HCT116 (cell line): Measurements from ENCODE around the gene CBR4. TPM values are rescaled to one million over a fixed set of nuclear protein-coding genes. Genes with fewer than 3 reads are reported as not detected.
"Not testable (repeated sequence)": the region's sequence is repeated elsewhere in the genome, so short reads cannot be mapped to it uniquely, and the experiment has no call there.

Experiments
- ATAC-seq: fragments of 200-7000 bp; cut with Tn5 transposase; 2 replicates; pipeline ENCODE4 v1.9.1; 2020; ENCODE audit warnings: mild to moderate bottlenecking, moderate library complexity
- BruUV-seq: library from RNA; stranded (reverse); fragments of 400-500 nt; replicated peaks from 2 replicates; lab custom pipeline; 2021; lab: Mats Ljungman, UMichigan
- CTCF ChIA-PET: fragments of 300-600 bp; sonication (Branson Sonifier 250); formaldehyde crosslinking; loops from one replicate; lab custom pipeline; 2021; ENCODE audit warnings: antibody characterized with exemption; lab: Charles Lee
- POLR2A ChIA-PET: fragments of 300-600, 350-600 bp; sonication (Branson Sonifier 250); formaldehyde crosslinking; loops from one replicate; lab custom pipeline; 2021; ENCODE audit warnings: antibody characterized with exemption; lab: Charles Lee
- RAD21 ChIA-PET, 2 experiments: fragments of 300-600 bp; sonication (Branson Sonifier 250); formaldehyde crosslinking; loops; one replicate each; lab custom pipeline; 2023; ENCODE audit warnings: low total read pairs in 2 of 2; ENCODE audit not compliant: uncharacterized antibody in 2 of 2, unreplicated experiment in 2 of 2, low non-redundant PET in 1 of 2; lab: Charles Lee
- DNase-seq: peaks from one replicate; pipeline ENCODE4 v3.0.0-alpha.2; 2010; ENCODE audit warnings: low read depth, low spot score
- H2AFZ ChIP-seq: fragments of 200-600 bp; shearing (Covaris generic), sonication (generic); 2 replicates; pipeline ENCODE4 v1.6.1; 2017; ENCODE audit warnings: low read depth, mixed run types, mixed read lengths, antibody characterized with exemption, low read length; ENCODE audit not compliant: poor library complexity, severe bottlenecking
- H3K27ac ChIP-seq: 2 replicates; pipeline ENCODE4 v1.5.1; 2012; ENCODE audit warnings: low read depth, low read length
- H3K27me3 ChIP-seq: fragments of 200-600 bp; sonication (generic); 2 replicates; pipeline ENCODE4 v1.6.1; 2016; ENCODE audit warnings: mixed run types, low read length, mixed read lengths; ENCODE audit not compliant: insufficient read depth
- H3K36me3 ChIP-seq, 2 experiments: fragments of 200-500 bp in 1 of 2; fragments of 200-600 bp in 1 of 2; sonication (Bioruptor generic) in 1 of 2; sonication (generic) in 1 of 2; 2 replicates each; pipeline versions ENCODE4 v1.5.1 to v1.6.1; 2014 to 2016; ENCODE audit warnings: low read length in 2 of 2, inconsistent platforms in 1 of 2, mixed read lengths in 1 of 2, mixed run types in 1 of 2; ENCODE audit not compliant: insufficient read depth in 2 of 2, control insufficient read depth in 1 of 2
- H3K4me1 ChIP-seq, 2 experiments: fragments of 200-600 bp in 1 of 2; sonication (generic) in 1 of 2; 2 replicates each; pipeline versions ENCODE4 v1.5.1 to v1.6.1; 2012 to 2017; ENCODE audit warnings: low read length in 2 of 2, inconsistent platforms in 1 of 2, mild to moderate bottlenecking in 1 of 2, mixed read lengths in 1 of 2, mixed run types in 1 of 2, moderate library complexity in 1 of 2; ENCODE audit not compliant: insufficient read depth in 2 of 2, control insufficient read depth in 1 of 2
- H3K4me2 ChIP-seq: fragments of 200-600 bp; sonication (generic); 2 replicates; pipeline ENCODE4 v1.6.1; 2017; ENCODE audit warnings: mixed run types, low read length, mixed read lengths
- H3K4me3 ChIP-seq, 2 experiments: fragments of 200-600 bp in 1 of 2; sonication (generic) in 1 of 2; replicated peaks in 1 of 2; 2 replicates each; pipeline ENCODE4 v1.5.1; 2011 to 2016; ENCODE audit warnings: low read length in 2 of 2, control low read depth in 1 of 2, low read depth in 1 of 2, mild to moderate bottlenecking in 1 of 2, mixed read lengths in 1 of 2, mixed run types in 1 of 2
- H3K79me2 ChIP-seq: fragments of 200-600 bp; sonication (generic); 2 replicates; pipeline ENCODE4 v1.6.1; 2017; ENCODE audit warnings: mild to moderate bottlenecking, mixed run types, low read length, moderate library complexity, mixed read lengths; ENCODE audit not compliant: insufficient read depth
- H3K9ac ChIP-seq: fragments of 200-600 bp; sonication (generic); 2 replicates; pipeline ENCODE4 v1.6.1; 2016; ENCODE audit warnings: low read length, mixed read lengths
- H3K9me2 ChIP-seq: fragments of 200-600 bp; sonication (generic), shearing (Covaris generic); 2 replicates; pipeline ENCODE4 v1.6.1; 2017; ENCODE audit warnings: mixed run types, mild to moderate bottlenecking, moderate library complexity; ENCODE audit not compliant: insufficient read depth
- H3K9me3 ChIP-seq, 2 experiments: fragments of 200-500 bp in 1 of 2; fragments of 200-600 bp in 1 of 2; sonication (Bioruptor generic) in 1 of 2; sonication (generic) in 1 of 2; 2 replicates each; pipeline ENCODE4 v1.6.1; 2014 to 2017; ENCODE audit warnings: low read length in 2 of 2, mixed read lengths in 2 of 2, inconsistent platforms in 1 of 2, low read depth in 1 of 2, mild to moderate bottlenecking in 1 of 2, mixed run types in 1 of 2, moderate library complexity in 1 of 2; ENCODE audit not compliant: control insufficient read depth in 1 of 2, insufficient read depth in 1 of 2
- H4K20me1 ChIP-seq: fragments of 200-600 bp; sonication (generic), shearing (Covaris generic); 2 replicates; pipeline ENCODE4 v1.6.1; 2017; ENCODE audit warnings: mixed run types, mild to moderate bottlenecking, moderate library complexity; ENCODE audit not compliant: insufficient read depth
- CBX3 ChIP-seq: IDR thresholded peaks from 2 replicates; pipeline ENCODE4 v1.6.1; 2012; ENCODE audit warnings: low read depth
- EZH2 ChIP-seq: fragments of 200-600 bp; sonication (generic); IDR thresholded peaks from 2 replicates; pipeline ENCODE4 v1.6.1; 2017; ENCODE audit warnings: antibody characterized with exemption, mixed run types
- FOSL1 ChIP-seq: IDR thresholded peaks from 2 replicates; pipeline ENCODE4 v1.6.1; 2012; ENCODE audit warnings: low read depth
- JUND ChIP-seq: IDR thresholded peaks from 2 replicates; pipeline ENCODE4 v1.6.1; 2012
- POLR2A ChIP-seq: IDR thresholded peaks from 2 replicates; pipeline ENCODE4 v1.7.0; 2011; ENCODE audit warnings: borderline replicate concordance; ENCODE audit not compliant: insufficient read depth, insufficient read length; ENCODE audit errors: extremely low read depth
- POLR2AphosphoS5 ChIP-seq: IDR thresholded peaks from 2 replicates; pipeline ENCODE4 v1.6.1; 2011; ENCODE audit warnings: mild to moderate bottlenecking, low read depth, low read length, moderate library complexity
- RAD21 ChIP-seq: IDR thresholded peaks from 2 replicates; pipeline ENCODE4 v1.6.1; 2012; ENCODE audit warnings: low read depth, mild to moderate bottlenecking
- SIN3A ChIP-seq: IDR thresholded peaks from 2 replicates; pipeline ENCODE4 v1.6.1; 2012; ENCODE audit warnings: low read depth
- intact Hi-C: fragments of 100-400 bp; cut with micrococcal nuclease; formaldehyde crosslinking; loops from 2 replicates; pipeline ENCODE4 v1.10.0; 2022
- total RNA-seq: library from RNA; stranded (reverse); gene quantifications from one replicate; pipeline ENCODE4 v1.2.1, GENCODE V29; 2021; ENCODE audit not compliant: unreplicated experiment
- TF ChIP-seq, protein P1 (sequence below): IDR thresholded peaks from 2 replicates; pipeline ENCODE4 v1.6.1; 2012

CBR4 gene
- total RNA-seq, 1 experiment from 2014 or later = 32.3 TPM

DNA sequence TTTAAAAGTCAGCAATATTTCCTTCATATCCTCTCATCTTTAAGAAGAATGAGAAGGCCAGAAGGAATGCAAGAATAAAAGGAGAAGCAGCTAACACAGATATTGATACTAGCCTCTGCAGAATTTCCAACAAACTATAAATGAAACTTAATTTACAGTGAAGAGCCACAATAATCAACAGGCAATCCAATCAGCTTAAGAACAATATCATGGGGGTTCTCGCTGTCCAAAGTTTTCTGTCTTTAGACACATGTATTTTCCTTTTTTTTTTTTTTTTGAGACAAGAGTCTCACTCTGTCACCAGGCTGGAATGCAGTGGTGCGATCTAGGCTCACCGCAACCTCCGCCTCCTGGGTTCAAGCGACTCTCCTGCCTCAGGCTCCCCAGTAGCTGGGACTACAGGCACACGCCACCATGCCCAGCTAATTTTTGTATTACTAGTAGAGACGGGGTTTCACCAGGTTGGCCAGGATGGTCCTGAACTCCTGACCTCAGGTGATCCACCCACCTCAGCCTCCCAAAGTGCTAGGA, 17.0 kb downstream of the CBR4 start:
- H3K9me2 ChIP-seq, H3K9me3 ChIP-seq, CTCF ChIA-PET: not testable (repeated sequence)
- TF ChIP-seq FOSL1 = peak; percentile 35; the same call in 1 of the 2 replicates
- 0 out of 2 replicates have a peak, but pooled peaks have one; percentile 18 for TF ChIP-seq CBX3
- peak; percentile 34; the same call in 1 of the 2 replicates for TF ChIP-seq JUND
- TF ChIP-seq, protein P1, sequence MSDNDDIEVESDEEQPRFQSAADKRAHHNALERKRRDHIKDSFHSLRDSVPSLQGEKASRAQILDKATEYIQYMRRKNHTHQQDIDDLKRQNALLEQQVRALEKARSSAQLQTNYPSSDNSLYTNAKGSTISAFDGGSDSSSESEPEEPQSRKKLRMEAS = 0 out of 2 replicates have a peak, but pooled peaks have one; percentile 25
- TF ChIP-seq, all 23 proteins: peak for 4; not testable (repeated sequence) for 19
- H4K20me1 ChIP-seq, H3K79me2 ChIP-seq, H2AFZ ChIP-seq, intact Hi-C loops, BruUV-seq, DNase-seq, H3K36me3 ChIP-seq, H3K27me3 ChIP-seq, POLR2A ChIA-PET: not testable (repeated sequence)
- peaks cover 13 to 19% of the 10 kb centered on the region in 2 experiments for H3K4me1 ChIP-seq
- ATAC-seq = peak; percentile 70
- peak overlapping the region; percentile 32; the same call in 1 of the 2 replicates for H3K27ac ChIP-seq
- peak overlapping the region; percentile 63 for H3K4me2 ChIP-seq
- H3K4me3 ChIP-seq = peak overlapping the region in 1 of 2 experiments; percentile 38; a peak in 1 of 4 replicates
- H3K9ac ChIP-seq = peak overlapping the region; percentile 39
- RAD21 ChIA-PET = interaction anchor here in 1 of 2 experiments (0.8 kb wide), 1 partner anchor 478 kb away, joined by 4 read pairs; no protein-coding TSS in a partner anchor

GRCh38 chr4:168981942-168982341, 28.1 kb downstream of the CBR4 start:
- Histone ChIP-seq H3K27me3 (no peaks in the 10 kb centered on the region), H3K9me2 (no peaks in the 10 kb centered on the region), H2AFZ (no peak overlapping the region), H3K9ac (no peak overlapping the region), H3K4me1 (no peaks in the 10 kb centered on the region), H4K20me1 (no peaks in the 10 kb centered on the region), H3K4me3 (no peak overlapping the region), H3K9me3 (0 out of 4 replicates have a peak, but pooled peaks cover 0 to 2% of the 10 kb centered on the region in 2 experiments), H3K36me3 (peaks cover 0 to 3% of the 10 kb centered on the region in 2 experiments; a peak in 1 of 4 replicates), H3K4me2 (no peak overlapping the region), H3K27ac (no peak overlapping the region), H3K79me2 (no peaks in the 10 kb centered on the region)
- ATAC-seq (no peak), DNase-seq (no peak)
- CTCF ChIA-PET = no interaction called here
- RAD21 ChIA-PET = no interaction called here
- intact Hi-C loops = no loop called here
- POLR2A ChIA-PET = interaction anchor here (1.1 kb wide), 1 partner anchor 28 kb away, joined by 3 read pairs; the partner anchor contains the start of gene CBR4
- no peak for TF ChIP-seq RAD21
- no peak for TF ChIP-seq EZH2
- no peak for TF ChIP-seq SIN3A
- no peak for TF ChIP-seq POLR2AphosphoS5
- TF ChIP-seq POLR2A = no peak
- no TSS peak for BruUV-seq
